ENCODE measurements around the gene SLC43A2.

DNA sequence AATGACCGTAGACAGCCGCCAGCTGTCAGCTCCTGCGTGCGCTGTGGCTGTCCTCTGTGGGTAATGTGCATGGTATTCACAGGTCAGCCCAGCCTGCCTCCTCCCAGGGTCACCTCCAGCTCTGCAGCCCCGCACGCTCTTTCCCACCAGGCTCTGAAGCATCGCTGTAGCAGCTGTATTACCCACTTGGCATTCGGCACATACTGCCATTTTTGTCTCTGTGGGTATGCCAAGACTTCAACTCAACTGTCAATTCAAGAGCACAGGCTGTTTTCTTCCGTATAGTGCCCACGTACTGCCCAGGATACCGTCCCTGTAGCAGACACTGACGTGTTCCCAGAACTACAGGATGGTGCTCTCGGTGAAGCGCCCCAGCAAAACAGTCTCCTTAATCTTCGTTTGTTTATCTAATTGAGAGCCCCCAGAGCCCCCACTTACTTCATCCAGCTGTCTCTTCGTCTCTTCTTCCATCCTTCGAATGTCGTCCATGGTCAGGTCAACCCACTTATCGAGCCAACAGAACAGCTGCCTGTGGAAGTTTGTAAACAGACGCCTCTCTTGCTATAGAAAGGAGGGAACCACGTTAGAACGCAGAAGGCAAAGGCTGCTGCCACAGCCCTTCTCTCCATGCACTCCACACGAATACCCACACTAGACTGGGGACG lies 94.8 kb downstream of the SLC43A2 start:
- TF ChIP-seq POLR2A (IDR thresholded peaks at IDR 0.05): no peak
- TF ChIP-seq, protein P1, sequence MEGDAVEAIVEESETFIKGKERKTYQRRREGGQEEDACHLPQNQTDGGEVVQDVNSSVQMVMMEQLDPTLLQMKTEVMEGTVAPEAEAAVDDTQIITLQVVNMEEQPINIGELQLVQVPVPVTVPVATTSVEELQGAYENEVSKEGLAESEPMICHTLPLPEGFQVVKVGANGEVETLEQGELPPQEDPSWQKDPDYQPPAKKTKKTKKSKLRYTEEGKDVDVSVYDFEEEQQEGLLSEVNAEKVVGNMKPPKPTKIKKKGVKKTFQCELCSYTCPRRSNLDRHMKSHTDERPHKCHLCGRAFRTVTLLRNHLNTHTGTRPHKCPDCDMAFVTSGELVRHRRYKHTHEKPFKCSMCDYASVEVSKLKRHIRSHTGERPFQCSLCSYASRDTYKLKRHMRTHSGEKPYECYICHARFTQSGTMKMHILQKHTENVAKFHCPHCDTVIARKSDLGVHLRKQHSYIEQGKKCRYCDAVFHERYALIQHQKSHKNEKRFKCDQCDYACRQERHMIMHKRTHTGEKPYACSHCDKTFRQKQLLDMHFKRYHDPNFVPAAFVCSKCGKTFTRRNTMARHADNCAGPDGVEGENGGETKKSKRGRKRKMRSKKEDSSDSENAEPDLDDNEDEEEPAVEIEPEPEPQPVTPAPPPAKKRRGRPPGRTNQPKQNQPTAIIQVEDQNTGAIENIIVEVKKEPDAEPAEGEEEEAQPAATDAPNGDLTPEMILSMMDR (IDR thresholded peaks at IDR 0.05): no peak

Data from Peyer's patch (tissue), 4 donors.